HepG2 (cell line): Measurements from ENCODE around the gene TOM1L1. TPM values are rescaled to one million over a fixed set of nuclear protein-coding genes. Genes with fewer than 3 reads are reported as not detected.

Experiments
- CENPBD1 ChIP-seq: sonication (generic); formaldehyde crosslinking; IDR thresholded peaks from 2 replicates; pipeline ENCODE4 v1.8.0; 2022; ENCODE audit warnings: missing genetic modification reagents, low read depth, mild to moderate bottlenecking, borderline replicate concordance
- FOXP1 ChIP-seq, 2 experiments: fragments of 450-650 bp in 1 of 2; IDR thresholded peaks; 2 replicates each; pipeline ENCODE4 v1.6.1; 2017 to 2018; ENCODE audit warnings: antibody characterized with exemption in 1 of 2
- GMEB1 ChIP-seq: sonication (generic); formaldehyde crosslinking; IDR thresholded peaks from 2 replicates; pipeline ENCODE4 v1.5.1; 2020; ENCODE audit warnings: missing genetic modification reagents, mild to moderate bottlenecking, borderline replicate concordance
- GTF3A ChIP-seq: sonication (generic); formaldehyde crosslinking; conservative IDR thresholded peaks from 2 replicates; pipeline ENCODE4 v1.4.0; 2020; ENCODE audit warnings: mild to moderate bottlenecking, missing genetic modification reagents
- HMG20B ChIP-seq: conservative IDR thresholded peaks from 2 replicates; pipeline ENCODE4 v1.6.1; 2016; ENCODE audit warnings: missing genetic modification reagents, missing compliant biosample characterization
- ISX ChIP-seq: sonication (generic); formaldehyde crosslinking; conservative IDR thresholded peaks from 2 replicates; pipeline ENCODE4 v1.5.0; 2020; ENCODE audit warnings: missing genetic modification reagents
- JUND ChIP-seq: sonication (generic); formaldehyde crosslinking; IDR thresholded peaks from 2 replicates; pipeline ENCODE4 v1.8.0; 2022; ENCODE audit warnings: mild to moderate bottlenecking, missing genetic modification reagents
- MLLT10 ChIP-seq: sonication (generic); formaldehyde crosslinking; IDR thresholded peaks from 2 replicates; pipeline ENCODE4 v1.4.0; 2020; ENCODE audit warnings: missing genetic modification reagents
- NFE2L2 ChIP-seq: fragments of 150-350 bp; IDR thresholded peaks from 2 replicates; pipeline ENCODE4 v1.6.1; 2014; ENCODE audit warnings: low read length
- PRPF4 ChIP-seq: fragments of 200-400 bp; formaldehyde crosslinking; IDR thresholded peaks from 2 replicates; pipeline ENCODE4 v1.6.1; 2016; ENCODE audit warnings: low read length, low read depth; ENCODE audit not compliant: poor library complexity, severe bottlenecking
- RBFOX2 ChIP-seq: fragments of 200-400 bp; formaldehyde crosslinking; IDR thresholded peaks from 2 replicates; pipeline ENCODE4 v1.6.1; 2017; ENCODE audit warnings: low read depth, mild to moderate bottlenecking, low read length
- SALL1 ChIP-seq: sonication (generic); formaldehyde crosslinking; IDR thresholded peaks from 2 replicates; pipeline ENCODE4 v1.8.0; 2022; ENCODE audit warnings: mild to moderate bottlenecking, missing genetic modification reagents
- SNAI1 ChIP-seq: sonication (generic); formaldehyde crosslinking; IDR thresholded peaks from 2 replicates; pipeline ENCODE4 v1.5.0; 2020; ENCODE audit warnings: mild to moderate bottlenecking, missing genetic modification reagents, borderline replicate concordance
- ZBTB7A ChIP-seq: sonication (generic); formaldehyde crosslinking; IDR thresholded peaks from 2 replicates; pipeline ENCODE4 v1.8.0; 2022; ENCODE audit warnings: mild to moderate bottlenecking, missing genetic modification reagents
- ZC3H4 ChIP-seq: sonication (generic); formaldehyde crosslinking; IDR thresholded peaks from 2 replicates; pipeline ENCODE4 v1.4.0; 2020; ENCODE audit warnings: missing genetic modification reagents, borderline replicate concordance
- ZFP1 ChIP-seq: IDR thresholded peaks from 2 replicates; pipeline ENCODE4 v1.6.1; 2016
- ZNF550 ChIP-seq: sonication (generic); formaldehyde crosslinking; IDR thresholded peaks from 2 replicates; pipeline ENCODE4 v1.4.0; 2020; ENCODE audit warnings: mild to moderate bottlenecking, missing genetic modification reagents, borderline replicate concordance
- ZNF576 ChIP-seq: sonication (generic); formaldehyde crosslinking; IDR thresholded peaks from 2 replicates; pipeline ENCODE4 v1.4.0; 2020; ENCODE audit warnings: mild to moderate bottlenecking, missing genetic modification reagents
- polyA plus RNA-seq, 8 experiments: library from polyadenylated mRNA; depleted of rRNA in 3 of 8; stranded (reverse) in 7 of 8; unstranded in 1 of 8; fragments of >200 nt; fragmentation: Illumina TruSeq in 4 of 8; extraction: Trizol in 4 of 8; gene quantifications; 2 replicates each; pipeline versions ENCODE4 v1.2.1 to v1.2.3, GENCODE V29; 2011 to 2016; ENCODE audit warnings: low read depth in 4 of 8, missing spikeins in 1 of 8, mixed read lengths in 1 of 8; ENCODE audit not compliant: insufficient read depth in 1 of 8
- total RNA-seq, 5 experiments: library from RNA; depleted of rRNA; stranded (reverse); fragments of >200 nt; fragmentation: Illumina TruSeq; extraction: Trizol; gene quantifications; 2 replicates each; pipeline ENCODE4 v1.2.3, GENCODE V29; 2016; ENCODE audit warnings: low read depth in 1 of 5
- TF ChIP-seq, protein P1 (sequence below): sonication (generic); formaldehyde crosslinking; IDR thresholded peaks from 2 replicates; pipeline ENCODE4 v1.5.1; 2020; ENCODE audit warnings: missing genetic modification reagents, mild to moderate bottlenecking, borderline replicate concordance
- TF ChIP-seq, protein P2 (sequence below): sonication (generic); formaldehyde crosslinking; IDR thresholded peaks from 2 replicates; pipeline ENCODE4 v1.4.0; 2020; ENCODE audit warnings: mild to moderate bottlenecking, missing genetic modification reagents
- TF ChIP-seq, protein P3 (sequence below): fragments of 450-650 bp; IDR thresholded peaks from 2 replicates; pipeline ENCODE4 v1.6.1; 2017; ENCODE audit warnings: mild to moderate bottlenecking

Gene TOM1L1
- total and polyA plus RNA-seq, 2 of the 13 experiments (the other 11 are each of a cell fraction or from before 2014, with no cell fraction given): 45.3 to 51.3 TPM

GRCh38 chr17:54899721-54900456, 763 bp upstream of the TOM1L1 start (continued):
- TF ChIP-seq FOXP1 (IDR thresholded peaks at IDR 0.05) (no peak), FOXP1 (CRISPR knock-in tag; IDR thresholded peaks at IDR 0.05) (no peak), ZC3H4 (CRISPR knock-in tag) (no peak), ZNF576 (CRISPR knock-in tag) (no peak), SALL1 (CRISPR knock-in tag) (no peak), ISX (CRISPR knock-in tag) (no peak), CENPBD1 (CRISPR knock-in tag) (no peak), NFE2L2 (no peak), ZFP1 (CRISPR knock-in tag) (no peak), MLLT10 (CRISPR knock-in tag) (no peak), SNAI1 (CRISPR knock-in tag) (no peak), HMG20B (CRISPR knock-in tag) (no peak), RBFOX2 (no peak), PRPF4 (no peak), GMEB1 (CRISPR knock-in tag) (no peak), JUND (CRISPR knock-in tag) (no peak), ZBTB7A (CRISPR knock-in tag) (no peak), ZNF550 (CRISPR knock-in tag) (no peak), GTF3A (CRISPR knock-in tag) (no peak)
- TF ChIP-seq, protein P1, sequence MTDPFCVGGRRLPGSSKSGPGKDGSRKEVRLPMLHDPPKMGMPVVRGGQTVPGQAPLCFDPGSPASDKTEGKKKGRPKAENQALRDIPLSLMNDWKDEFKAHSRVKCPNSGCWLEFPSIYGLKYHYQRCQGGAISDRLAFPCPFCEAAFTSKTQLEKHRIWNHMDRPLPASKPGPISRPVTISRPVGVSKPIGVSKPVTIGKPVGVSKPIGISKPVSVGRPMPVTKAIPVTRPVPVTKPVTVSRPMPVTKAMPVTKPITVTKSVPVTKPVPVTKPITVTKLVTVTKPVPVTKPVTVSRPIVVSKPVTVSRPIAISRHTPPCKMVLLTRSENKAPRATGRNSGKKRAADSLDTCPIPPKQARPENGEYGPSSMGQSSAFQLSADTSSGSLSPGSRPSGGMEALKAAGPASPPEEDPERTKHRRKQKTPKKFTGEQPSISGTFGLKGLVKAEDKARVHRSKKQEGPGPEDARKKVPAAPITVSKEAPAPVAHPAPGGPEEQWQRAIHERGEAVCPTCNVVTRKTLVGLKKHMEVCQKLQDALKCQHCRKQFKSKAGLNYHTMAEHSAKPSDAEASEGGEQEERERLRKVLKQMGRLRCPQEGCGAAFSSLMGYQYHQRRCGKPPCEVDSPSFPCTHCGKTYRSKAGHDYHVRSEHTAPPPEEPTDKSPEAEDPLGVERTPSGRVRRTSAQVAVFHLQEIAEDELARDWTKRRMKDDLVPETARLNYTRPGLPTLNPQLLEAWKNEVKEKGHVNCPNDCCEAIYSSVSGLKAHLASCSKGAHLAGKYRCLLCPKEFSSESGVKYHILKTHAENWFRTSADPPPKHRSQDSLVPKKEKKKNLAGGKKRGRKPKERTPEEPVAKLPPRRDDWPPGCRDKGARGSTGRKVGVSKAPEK (CRISPR knock-in tag): no peak
- TF ChIP-seq, protein P2, sequence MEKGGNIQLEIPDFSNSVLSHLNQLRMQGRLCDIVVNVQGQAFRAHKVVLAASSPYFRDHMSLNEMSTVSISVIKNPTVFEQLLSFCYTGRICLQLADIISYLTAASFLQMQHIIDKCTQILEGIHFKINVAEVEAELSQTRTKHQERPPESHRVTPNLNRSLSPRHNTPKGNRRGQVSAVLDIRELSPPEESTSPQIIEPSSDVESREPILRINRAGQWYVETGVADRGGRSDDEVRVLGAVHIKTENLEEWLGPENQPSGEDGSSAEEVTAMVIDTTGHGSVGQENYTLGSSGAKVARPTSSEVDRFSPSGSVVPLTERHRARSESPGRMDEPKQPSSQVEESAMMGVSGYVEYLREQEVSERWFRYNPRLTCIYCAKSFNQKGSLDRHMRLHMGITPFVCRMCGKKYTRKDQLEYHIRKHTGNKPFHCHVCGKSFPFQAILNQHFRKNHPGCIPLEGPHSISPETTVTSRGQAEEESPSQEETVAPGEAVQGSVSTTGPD (CRISPR knock-in tag): no peak
- TF ChIP-seq, protein P3, sequence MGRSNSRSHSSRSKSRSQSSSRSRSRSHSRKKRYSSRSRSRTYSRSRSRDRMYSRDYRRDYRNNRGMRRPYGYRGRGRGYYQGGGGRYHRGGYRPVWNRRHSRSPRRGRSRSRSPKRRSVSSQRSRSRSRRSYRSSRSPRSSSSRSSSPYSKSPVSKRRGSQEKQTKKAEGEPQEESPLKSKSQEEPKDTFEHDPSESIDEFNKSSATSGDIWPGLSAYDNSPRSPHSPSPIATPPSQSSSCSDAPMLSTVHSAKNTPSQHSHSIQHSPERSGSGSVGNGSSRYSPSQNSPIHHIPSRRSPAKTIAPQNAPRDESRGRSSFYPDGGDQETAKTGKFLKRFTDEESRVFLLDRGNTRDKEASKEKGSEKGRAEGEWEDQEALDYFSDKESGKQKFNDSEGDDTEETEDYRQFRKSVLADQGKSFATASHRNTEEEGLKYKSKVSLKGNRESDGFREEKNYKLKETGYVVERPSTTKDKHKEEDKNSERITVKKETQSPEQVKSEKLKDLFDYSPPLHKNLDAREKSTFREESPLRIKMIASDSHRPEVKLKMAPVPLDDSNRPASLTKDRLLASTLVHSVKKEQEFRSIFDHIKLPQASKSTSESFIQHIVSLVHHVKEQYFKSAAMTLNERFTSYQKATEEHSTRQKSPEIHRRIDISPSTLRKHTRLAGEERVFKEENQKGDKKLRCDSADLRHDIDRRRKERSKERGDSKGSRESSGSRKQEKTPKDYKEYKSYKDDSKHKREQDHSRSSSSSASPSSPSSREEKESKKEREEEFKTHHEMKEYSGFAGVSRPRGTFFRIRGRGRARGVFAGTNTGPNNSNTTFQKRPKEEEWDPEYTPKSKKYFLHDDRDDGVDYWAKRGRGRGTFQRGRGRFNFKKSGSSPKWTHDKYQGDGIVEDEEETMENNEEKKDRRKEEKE: no peak
